Measurements from ENCODE around the gene LIG4.

The LIG4 gene

DNA sequence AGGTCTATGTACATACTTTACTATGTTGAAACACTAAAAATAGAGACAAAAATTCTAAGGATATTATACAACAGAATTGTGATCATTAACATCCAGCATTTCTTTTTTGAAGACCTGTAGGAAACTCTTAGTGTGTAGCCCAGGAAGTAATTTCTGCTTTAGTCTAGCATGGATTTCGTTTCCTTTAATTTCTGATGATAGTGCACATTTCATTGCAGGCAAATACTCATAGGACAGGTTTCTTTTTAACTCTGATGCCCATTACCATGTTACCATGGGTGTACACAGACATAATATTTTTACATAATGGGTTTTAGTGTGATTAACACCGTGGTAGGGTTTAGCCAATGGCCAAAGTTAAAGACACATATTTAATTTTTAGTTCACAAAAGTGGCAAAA is 27.1 kb downstream of the LIG4 start:
- Histone ChIP-seq H3K9ac (ENCODE audit: low read length) (no peak overlapping the region), H3F3A (ENCODE audit: insufficient read depth, low read length) (no peaks in the 10 kb centered on the region), H2AFZ (ENCODE audit: low read length) (no peak overlapping the region), H3K4me2 (ENCODE audit: low read length) (no peak overlapping the region), H3K4me1 (ENCODE audit: insufficient read depth, low read length, severe bottlenecking) (no peaks in the 10 kb centered on the region), H3K9me3 (ENCODE audit: low read length) (no peaks in the 10 kb centered on the region), H3K27me3 (ENCODE audit: insufficient read depth, low read length) (no peaks in the 10 kb centered on the region), H3K36me3 (ENCODE audit: insufficient read depth, low read length) (no peaks in the 10 kb centered on the region), H3K9me2 (ENCODE audit: low read depth, low read length) (no peaks in the 10 kb centered on the region), H3K4me3 (ENCODE audit: low read depth, low read length, poor library complexity, severe bottlenecking) (no peak overlapping the region), H4K20me1 (ENCODE audit: insufficient read depth, low read length) (no peaks in the 10 kb centered on the region), H3K79me2 (ENCODE audit: insufficient read depth, low read length) (no peaks in the 10 kb centered on the region), H3K27ac (ENCODE audit: low read depth, low read length, poor library complexity, severe bottlenecking) (no peak overlapping the region)
- TF ChIP-seq CTCF (IDR thresholded peaks at IDR 0.05; ENCODE audit: low read length) (no peak), EZH2 (IDR thresholded peaks at IDR 0.05; ENCODE audit: borderline replicate concordance, low read length) (no peak)

DNA sequence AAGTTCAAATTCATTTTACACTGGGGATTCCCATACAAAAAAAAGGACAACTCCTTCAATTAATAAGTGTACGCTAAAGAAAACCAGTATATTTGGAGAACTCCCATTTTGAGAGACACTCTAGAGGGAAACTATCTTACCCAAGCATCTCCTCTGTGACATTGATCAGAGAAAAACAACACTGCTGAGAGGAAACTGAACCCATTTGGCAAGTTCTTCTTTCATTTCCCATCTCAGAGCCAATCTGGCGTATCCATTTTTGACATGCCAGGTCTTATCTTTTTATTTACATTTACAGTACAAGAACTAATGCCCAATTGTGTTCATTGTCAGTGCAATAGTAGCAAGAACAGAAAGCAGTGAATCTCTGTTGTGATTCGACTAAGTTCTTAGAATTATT is 30.1 kb downstream of the LIG4 start:
- Histone ChIP-seq H3K9me2 (ENCODE audit: low read depth, low read length) (no peaks in the 10 kb centered on the region), H3K27me3 (ENCODE audit: insufficient read depth, low read length) (no peaks in the 10 kb centered on the region), H3K4me3 (ENCODE audit: low read depth, low read length, poor library complexity, severe bottlenecking) (no peak overlapping the region), H4K20me1 (ENCODE audit: insufficient read depth, low read length) (no peaks in the 10 kb centered on the region), H3K79me2 (ENCODE audit: insufficient read depth, low read length) (no peaks in the 10 kb centered on the region), H3K4me2 (ENCODE audit: low read length) (no peak overlapping the region), H3K9me3 (ENCODE audit: low read length) (no peaks in the 10 kb centered on the region), H3K9ac (ENCODE audit: low read length) (no peak overlapping the region), H3F3A (ENCODE audit: insufficient read depth, low read length) (no peaks in the 10 kb centered on the region), H2AFZ (ENCODE audit: low read length) (no peak overlapping the region), H3K4me1 (ENCODE audit: insufficient read depth, low read length, severe bottlenecking) (no peaks in the 10 kb centered on the region), H3K36me3 (ENCODE audit: insufficient read depth, low read length) (no peaks in the 10 kb centered on the region), H3K27ac (ENCODE audit: low read depth, low read length, poor library complexity, severe bottlenecking) (no peak overlapping the region)
- TF ChIP-seq CTCF (IDR thresholded peaks at IDR 0.05; ENCODE audit: low read length) (no peak), EZH2 (IDR thresholded peaks at IDR 0.05; ENCODE audit: borderline replicate concordance, low read length) (no peak)

- Histone ChIP-seq H3K4me1 (ENCODE audit: insufficient read depth, low read length, severe bottlenecking) (no peaks in the 10 kb centered on the region), H3K4me2 (ENCODE audit: low read length) (no peak overlapping the region), H3K36me3 (ENCODE audit: insufficient read depth, low read length) (no peaks in the 10 kb centered on the region), H3K27ac (ENCODE audit: low read depth, low read length, poor library complexity, severe bottlenecking) (no peak overlapping the region), H3K9me2 (ENCODE audit: low read depth, low read length) (no peaks in the 10 kb centered on the region), H4K20me1 (ENCODE audit: insufficient read depth, low read length) (no peaks in the 10 kb centered on the region), H3K79me2 (ENCODE audit: insufficient read depth, low read length) (no peaks in the 10 kb centered on the region), H2AFZ (ENCODE audit: low read length) (no peak overlapping the region), H3K9ac (ENCODE audit: low read length) (no peak overlapping the region), H3K9me3 (ENCODE audit: low read length) (no peaks in the 10 kb centered on the region), H3F3A (ENCODE audit: insufficient read depth, low read length) (no peaks in the 10 kb centered on the region), H3K4me3 (ENCODE audit: low read depth, low read length, poor library complexity, severe bottlenecking) (no peak overlapping the region), H3K27me3 (ENCODE audit: insufficient read depth, low read length) (no peaks in the 10 kb centered on the region)
- TF ChIP-seq CTCF (IDR thresholded peaks at IDR 0.05; ENCODE audit: low read length) (no peak), EZH2 (IDR thresholded peaks at IDR 0.05; ENCODE audit: borderline replicate concordance, low read length) (no peak)
Observed at GRCh38 chr13:108182652-108183051, 32.7 kb downstream of the LIG4 start.
